ENCODE data around the gene BLCAP. TPM values are rescaled to one million over a fixed set of nuclear protein-coding genes. Genes with fewer than 3 reads are reported as not detected.

Gene BLCAP
- total and polyA plus RNA-seq, 2 experiments from 2014 or later = 62.2 to 64.8 TPM

DNA sequence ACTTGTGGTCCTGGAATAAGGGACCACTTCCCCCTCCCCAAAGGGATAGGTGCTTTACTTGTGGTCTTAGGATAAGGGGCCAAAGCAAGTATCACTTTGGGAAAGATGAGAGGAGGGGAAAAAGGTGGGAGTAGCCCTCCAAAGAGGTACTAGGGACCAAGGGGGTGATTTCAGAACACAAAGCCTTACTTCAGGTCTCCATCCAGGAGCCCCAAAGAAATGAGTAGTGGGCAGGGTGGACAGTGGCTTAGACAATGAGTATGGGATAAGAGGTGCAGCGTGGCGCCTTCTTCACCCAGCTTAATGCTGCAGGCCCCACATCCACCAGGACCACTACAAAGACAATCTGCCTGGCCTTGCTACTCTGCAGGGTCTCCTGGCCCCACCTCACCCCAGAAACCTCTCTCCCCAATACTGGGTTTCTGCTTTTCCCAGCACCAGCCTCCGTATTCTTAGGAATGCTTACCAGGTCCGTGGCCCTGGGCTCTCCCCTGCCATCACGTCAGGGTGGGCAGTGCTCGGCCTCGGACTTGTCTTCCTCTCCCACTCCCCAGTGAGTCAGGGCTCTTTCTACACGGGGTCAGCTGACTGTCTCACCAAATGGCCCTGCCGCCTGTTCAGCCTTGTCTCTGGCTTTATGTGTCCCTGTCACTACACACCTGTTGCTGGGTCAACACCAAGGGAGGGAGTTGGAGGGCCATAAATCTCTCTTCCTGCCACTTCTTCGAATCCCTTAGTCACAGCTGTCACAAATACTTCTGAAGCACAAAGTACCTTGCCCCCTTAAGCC is 3.6 kb downstream of the BLCAP start (continued):
- TF ChIP-seq, protein P1, sequence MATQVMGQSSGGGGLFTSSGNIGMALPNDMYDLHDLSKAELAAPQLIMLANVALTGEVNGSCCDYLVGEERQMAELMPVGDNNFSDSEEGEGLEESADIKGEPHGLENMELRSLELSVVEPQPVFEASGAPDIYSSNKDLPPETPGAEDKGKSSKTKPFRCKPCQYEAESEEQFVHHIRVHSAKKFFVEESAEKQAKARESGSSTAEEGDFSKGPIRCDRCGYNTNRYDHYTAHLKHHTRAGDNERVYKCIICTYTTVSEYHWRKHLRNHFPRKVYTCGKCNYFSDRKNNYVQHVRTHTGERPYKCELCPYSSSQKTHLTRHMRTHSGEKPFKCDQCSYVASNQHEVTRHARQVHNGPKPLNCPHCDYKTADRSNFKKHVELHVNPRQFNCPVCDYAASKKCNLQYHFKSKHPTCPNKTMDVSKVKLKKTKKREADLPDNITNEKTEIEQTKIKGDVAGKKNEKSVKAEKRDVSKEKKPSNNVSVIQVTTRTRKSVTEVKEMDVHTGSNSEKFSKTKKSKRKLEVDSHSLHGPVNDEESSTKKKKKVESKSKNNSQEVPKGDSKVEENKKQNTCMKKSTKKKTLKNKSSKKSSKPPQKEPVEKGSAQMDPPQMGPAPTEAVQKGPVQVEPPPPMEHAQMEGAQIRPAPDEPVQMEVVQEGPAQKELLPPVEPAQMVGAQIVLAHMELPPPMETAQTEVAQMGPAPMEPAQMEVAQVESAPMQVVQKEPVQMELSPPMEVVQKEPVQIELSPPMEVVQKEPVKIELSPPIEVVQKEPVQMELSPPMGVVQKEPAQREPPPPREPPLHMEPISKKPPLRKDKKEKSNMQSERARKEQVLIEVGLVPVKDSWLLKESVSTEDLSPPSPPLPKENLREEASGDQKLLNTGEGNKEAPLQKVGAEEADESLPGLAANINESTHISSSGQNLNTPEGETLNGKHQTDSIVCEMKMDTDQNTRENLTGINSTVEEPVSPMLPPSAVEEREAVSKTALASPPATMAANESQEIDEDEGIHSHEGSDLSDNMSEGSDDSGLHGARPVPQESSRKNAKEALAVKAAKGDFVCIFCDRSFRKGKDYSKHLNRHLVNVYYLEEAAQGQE (IDR thresholded peaks at IDR 0.05; ENCODE audit: unreplicated experiment) = no peak
- TF ChIP-seq, protein P2, sequence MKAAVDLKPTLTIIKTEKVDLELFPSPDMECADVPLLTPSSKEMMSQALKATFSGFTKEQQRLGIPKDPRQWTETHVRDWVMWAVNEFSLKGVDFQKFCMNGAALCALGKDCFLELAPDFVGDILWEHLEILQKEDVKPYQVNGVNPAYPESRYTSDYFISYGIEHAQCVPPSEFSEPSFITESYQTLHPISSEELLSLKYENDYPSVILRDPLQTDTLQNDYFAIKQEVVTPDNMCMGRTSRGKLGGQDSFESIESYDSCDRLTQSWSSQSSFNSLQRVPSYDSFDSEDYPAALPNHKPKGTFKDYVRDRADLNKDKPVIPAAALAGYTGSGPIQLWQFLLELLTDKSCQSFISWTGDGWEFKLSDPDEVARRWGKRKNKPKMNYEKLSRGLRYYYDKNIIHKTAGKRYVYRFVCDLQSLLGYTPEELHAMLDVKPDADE (IDR thresholded peaks at IDR 0.05) = no peak
- no peak for TF ChIP-seq POLR2AphosphoS5 (IDR thresholded peaks at IDR 0.05; ENCODE audit: low read depth)

DNA sequence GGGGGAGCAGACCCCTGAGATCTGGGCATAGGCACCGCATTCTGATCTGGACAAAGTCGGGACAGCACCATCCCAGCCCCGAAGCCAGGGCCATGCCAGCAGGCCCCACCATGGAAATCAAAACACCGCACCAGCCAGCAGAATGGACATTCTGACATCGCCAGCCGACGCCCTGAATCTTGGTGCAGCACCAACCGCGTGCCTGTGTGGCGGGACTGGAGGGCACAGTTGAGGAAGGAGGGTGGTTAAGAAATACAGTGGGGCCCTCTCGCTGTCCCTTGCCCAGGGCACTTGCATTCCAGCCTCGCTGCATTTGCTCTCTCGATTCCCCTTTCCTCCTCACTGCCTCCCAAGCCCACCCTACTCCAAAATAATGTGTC is 4.7 kb downstream of the BLCAP start:
- peaks cover 39% of the 10 kb centered on the region for H4K20me1 ChIP-seq (replicated peaks; ENCODE audit: insufficient read depth)
- peaks cover 56% of the 10 kb centered on the region for H3K4me1 ChIP-seq (ENCODE audit: insufficient read depth)
- H3K9me3 Mint-ChIP-seq = peaks cover 14% of the 10 kb centered on the region
- TF ChIP-seq ZNF331 (CRISPR knock-in tag; IDR thresholded peaks at IDR 0.05; ENCODE audit: low read depth) = no peak
- TF ChIP-seq EZH2phosphoT487 (IDR thresholded peaks at IDR 0.05; ENCODE audit: unreplicated experiment) = no peak
- TF ChIP-seq, protein P3, sequence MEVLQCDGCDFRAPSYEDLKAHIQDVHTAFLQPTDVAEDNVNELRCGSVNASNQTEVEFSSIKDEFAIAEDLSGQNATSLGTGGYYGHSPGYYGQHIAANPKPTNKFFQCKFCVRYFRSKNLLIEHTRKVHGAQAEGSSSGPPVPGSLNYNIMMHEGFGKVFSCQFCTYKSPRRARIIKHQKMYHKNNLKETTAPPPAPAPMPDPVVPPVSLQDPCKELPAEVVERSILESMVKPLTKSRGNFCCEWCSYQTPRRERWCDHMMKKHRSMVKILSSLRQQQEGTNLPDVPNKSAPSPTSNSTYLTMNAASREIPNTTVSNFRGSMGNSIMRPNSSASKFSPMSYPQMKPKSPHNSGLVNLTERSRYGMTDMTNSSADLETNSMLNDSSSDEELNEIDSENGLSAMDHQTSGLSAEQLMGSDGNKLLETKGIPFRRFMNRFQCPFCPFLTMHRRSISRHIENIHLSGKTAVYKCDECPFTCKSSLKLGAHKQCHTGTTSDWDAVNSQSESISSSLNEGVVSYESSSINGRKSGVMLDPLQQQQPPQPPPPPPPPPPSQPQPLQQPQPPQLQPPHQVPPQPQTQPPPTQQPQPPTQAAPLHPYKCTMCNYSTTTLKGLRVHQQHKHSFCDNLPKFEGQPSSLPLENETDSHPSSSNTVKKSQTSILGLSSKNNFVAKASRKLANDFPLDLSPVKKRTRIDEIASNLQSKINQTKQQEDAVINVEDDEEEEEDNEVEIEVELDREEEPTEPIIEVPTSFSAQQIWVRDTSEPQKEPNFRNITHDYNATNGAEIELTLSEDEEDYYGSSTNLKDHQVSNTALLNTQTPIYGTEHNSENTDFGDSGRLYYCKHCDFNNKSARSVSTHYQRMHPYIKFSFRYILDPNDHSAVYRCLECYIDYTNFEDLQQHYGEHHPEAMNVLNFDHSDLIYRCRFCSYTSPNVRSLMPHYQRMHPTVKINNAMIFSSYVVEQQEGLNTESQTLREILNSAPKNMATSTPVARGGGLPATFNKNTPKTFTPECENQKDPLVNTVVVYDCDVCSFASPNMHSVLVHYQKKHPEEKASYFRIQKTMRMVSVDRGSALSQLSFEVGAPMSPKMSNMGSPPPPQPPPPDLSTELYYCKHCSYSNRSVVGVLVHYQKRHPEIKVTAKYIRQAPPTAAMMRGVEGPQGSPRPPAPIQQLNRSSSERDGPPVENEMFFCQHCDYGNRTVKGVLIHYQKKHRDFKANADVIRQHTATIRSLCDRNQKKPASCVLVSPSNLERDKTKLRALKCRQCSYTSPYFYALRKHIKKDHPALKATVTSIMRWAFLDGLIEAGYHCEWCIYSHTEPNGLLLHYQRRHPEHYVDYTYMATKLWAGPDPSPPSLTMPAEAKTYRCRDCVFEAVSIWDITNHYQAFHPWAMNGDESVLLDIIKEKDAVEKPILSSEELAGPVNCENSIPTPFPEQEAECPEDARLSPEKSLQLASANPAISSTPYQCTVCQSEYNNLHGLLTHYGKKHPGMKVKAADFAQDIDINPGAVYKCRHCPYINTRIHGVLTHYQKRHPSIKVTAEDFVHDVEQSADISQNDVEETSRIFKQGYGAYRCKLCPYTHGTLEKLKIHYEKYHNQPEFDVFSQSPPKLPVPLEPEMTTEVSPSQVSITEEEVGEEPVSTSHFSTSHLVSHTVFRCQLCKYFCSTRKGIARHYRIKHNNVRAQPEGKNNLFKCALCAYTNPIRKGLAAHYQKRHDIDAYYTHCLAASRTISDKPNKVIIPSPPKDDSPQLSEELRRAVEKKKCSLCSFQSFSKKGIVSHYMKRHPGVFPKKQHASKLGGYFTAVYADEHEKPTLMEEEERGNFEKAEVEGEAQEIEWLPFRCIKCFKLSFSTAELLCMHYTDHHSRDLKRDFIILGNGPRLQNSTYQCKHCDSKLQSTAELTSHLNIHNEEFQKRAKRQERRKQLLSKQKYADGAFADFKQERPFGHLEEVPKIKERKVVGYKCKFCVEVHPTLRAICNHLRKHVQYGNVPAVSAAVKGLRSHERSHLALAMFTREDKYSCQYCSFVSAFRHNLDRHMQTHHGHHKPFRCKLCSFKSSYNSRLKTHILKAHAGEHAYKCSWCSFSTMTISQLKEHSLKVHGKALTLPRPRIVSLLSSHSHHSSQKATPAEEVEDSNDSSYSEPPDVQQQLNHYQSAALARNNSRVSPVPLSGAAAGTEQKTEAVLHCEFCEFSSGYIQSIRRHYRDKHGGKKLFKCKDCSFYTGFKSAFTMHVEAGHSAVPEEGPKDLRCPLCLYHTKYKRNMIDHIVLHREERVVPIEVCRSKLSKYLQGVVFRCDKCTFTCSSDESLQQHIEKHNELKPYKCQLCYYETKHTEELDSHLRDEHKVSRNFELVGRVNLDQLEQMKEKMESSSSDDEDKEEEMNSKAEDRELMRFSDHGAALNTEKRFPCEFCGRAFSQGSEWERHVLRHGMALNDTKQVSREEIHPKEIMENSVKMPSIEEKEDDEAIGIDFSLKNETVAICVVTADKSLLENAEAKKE (CRISPR knock-in tag; IDR thresholded peaks at IDR 0.05) = no peak
- no peak for TF ChIP-seq JUNB (IDR thresholded peaks at IDR 0.05; ENCODE audit: unreplicated experiment)
- no peak for TF ChIP-seq EZH2 (IDR thresholded peaks at IDR 0.05; ENCODE audit: low read depth, unreplicated experiment)
- no peak for TF ChIP-seq STAT1 (IDR thresholded peaks at IDR 0.05; ENCODE audit: unreplicated experiment)
- TF ChIP-seq, protein P4, sequence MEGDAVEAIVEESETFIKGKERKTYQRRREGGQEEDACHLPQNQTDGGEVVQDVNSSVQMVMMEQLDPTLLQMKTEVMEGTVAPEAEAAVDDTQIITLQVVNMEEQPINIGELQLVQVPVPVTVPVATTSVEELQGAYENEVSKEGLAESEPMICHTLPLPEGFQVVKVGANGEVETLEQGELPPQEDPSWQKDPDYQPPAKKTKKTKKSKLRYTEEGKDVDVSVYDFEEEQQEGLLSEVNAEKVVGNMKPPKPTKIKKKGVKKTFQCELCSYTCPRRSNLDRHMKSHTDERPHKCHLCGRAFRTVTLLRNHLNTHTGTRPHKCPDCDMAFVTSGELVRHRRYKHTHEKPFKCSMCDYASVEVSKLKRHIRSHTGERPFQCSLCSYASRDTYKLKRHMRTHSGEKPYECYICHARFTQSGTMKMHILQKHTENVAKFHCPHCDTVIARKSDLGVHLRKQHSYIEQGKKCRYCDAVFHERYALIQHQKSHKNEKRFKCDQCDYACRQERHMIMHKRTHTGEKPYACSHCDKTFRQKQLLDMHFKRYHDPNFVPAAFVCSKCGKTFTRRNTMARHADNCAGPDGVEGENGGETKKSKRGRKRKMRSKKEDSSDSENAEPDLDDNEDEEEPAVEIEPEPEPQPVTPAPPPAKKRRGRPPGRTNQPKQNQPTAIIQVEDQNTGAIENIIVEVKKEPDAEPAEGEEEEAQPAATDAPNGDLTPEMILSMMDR (conservative IDR thresholded peaks at IDR 0.05; ENCODE audit: low read depth in 2 of 2) = no peak
- no peak for TF ChIP-seq CREB1 (CRISPR knock-in tag; IDR thresholded peaks at IDR 0.05; ENCODE audit: low read depth)

More for the DNA sequence above, 4.7 kb downstream of the BLCAP start:
- Histone ChIP-seq H3F3A (replicated peaks; ENCODE audit: low read depth) (no peaks in the 10 kb centered on the region), H3K36me3 (ENCODE audit: insufficient read depth) (peaks cover 4% of the 10 kb centered on the region), H3K27me3 (ENCODE audit: insufficient read depth) (no peaks in the 10 kb centered on the region), H3K79me2 (replicated peaks; ENCODE audit: insufficient read depth) (peaks cover 92% of the 10 kb centered on the region), H3K4me3 (peak overlapping the region; percentile 43; the same call in 1 of the 2 replicates), H3K9me2 (ENCODE audit: insufficient read depth) (no peaks in the 10 kb centered on the region), H2AFZ (no peak overlapping the region), H3K4me2 (peak overlapping the region; percentile 93), H3K27ac (ENCODE audit: low read depth) (peak overlapping the region; percentile 75)
- Mint-ChIP-seq H3K27ac (0 out of 2 replicates have a peak overlapping the region, but pooled peaks have one; percentile 57), H3K27me3 (ENCODE audit: insufficient read depth, low read depth, poor library complexity) (peaks cover 22% of the 10 kb centered on the region), H3K4me3 (no peak overlapping the region), H3K36me3 (ENCODE audit: low read depth) (peaks cover 66% of the 10 kb centered on the region), H3K4me1 (peaks cover 70% of the 10 kb centered on the region)
- DNase-seq (ENCODE audit: low spot score) = peak; percentile 37
- ATAC-seq = no peak

Measured in GM23338 (cell line).